HFFc6 (cell line): ENCODE measurements around the gene CFAP299. TPM values are rescaled to one million over a fixed set of nuclear protein-coding genes. Genes with fewer than 3 reads are reported as not detected.

ENCODE experiments used
- DNase-seq: peaks from one replicate; pipeline ENCODE4 v3.0.0-alpha.2; 2018
- H3K27ac Mint-ChIP-seq: 2 replicates; pipeline ENCODE4 v1.8.0; 2020; ENCODE audit warnings: mild to moderate bottlenecking, mixed read lengths
- H3K27me3 Mint-ChIP-seq: 2 replicates; pipeline ENCODE4 v1.8.0; 2021; ENCODE audit warnings: mild to moderate bottlenecking, moderate library complexity, mixed read lengths; ENCODE audit not compliant: insufficient read depth
- H3K36me3 Mint-ChIP-seq: 2 replicates; pipeline ENCODE4 v1.8.0; 2021; ENCODE audit warnings: low read depth, mixed read lengths
- H3K4me1 Mint-ChIP-seq: 2 replicates; pipeline ENCODE4 v1.8.0; 2020; ENCODE audit warnings: low read depth, mixed read lengths
- H3K4me3 Mint-ChIP-seq: 2 replicates; pipeline ENCODE4 v1.8.0; 2020; ENCODE audit warnings: mild to moderate bottlenecking, moderate library complexity, mixed read lengths
- H3K9me3 Mint-ChIP-seq: 2 replicates; pipeline ENCODE4 v1.8.0; 2020; ENCODE audit warnings: mild to moderate bottlenecking, mixed read lengths
- total RNA-seq, 6 experiments: library from RNA; stranded (reverse); fragmentation: NEBNext Ultra II Directional; extraction: Animal tissue kit (Norgen Biotek cat#: 25700); gene quantifications; 2 replicates in 1 of 6; 3 replicates in 5 of 6; pipeline ENCODE4 v1.2.3, GENCODE V29; 2021
- TF ChIP-seq, protein P1 (sequence below): fragments of 200-600 bp; sonication (generic); IDR thresholded peaks from 2 replicates; pipeline ENCODE4 v1.5.0; 2021; ENCODE audit warnings: antibody characterized with exemption, mild to moderate bottlenecking

CFAP299 gene
- total RNA-seq, 6 experiments from 2014 or later = 4.8 to 9.0 (median 8.7) TPM

DNA sequence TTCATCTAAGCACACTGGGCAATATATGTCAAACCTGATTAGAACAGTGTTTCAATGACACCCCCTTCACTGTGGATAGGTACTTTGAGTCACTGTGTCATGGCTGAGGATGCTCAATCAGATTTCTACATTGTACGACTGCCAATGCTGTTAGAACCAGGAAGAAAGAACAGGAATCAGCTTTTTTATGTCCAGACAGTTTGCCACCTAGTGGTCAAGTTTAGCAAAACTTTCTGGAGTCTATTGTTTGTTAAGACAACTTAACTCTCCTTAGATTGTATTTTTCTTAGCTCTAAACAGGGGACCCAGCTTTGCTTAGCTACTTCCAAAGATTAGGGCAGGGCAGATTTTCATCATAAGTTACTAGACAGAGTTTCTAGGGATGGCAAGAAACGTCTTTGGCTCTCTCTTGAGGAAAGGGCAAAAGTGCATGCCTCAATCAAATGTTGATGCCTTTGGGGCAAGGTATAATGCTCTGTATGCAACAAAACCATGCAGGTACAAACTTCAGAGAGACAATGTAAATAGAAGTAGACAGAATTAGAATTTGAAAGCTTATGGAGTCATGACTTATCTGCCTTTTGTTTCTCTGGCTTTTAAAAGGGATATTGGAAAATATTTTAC, 654.5 kb downstream of the CFAP299 start:
- Mint-ChIP-seq H3K27me3 (peaks cover 2% of the 10 kb centered on the region), H3K9me3 (no peaks in the 10 kb centered on the region), H3K4me1 (peaks cover 23% of the 10 kb centered on the region), H3K4me3 (no peak overlapping the region), H3K36me3 (no peaks in the 10 kb centered on the region), H3K27ac (no peak overlapping the region)
- TF ChIP-seq, protein P1, sequence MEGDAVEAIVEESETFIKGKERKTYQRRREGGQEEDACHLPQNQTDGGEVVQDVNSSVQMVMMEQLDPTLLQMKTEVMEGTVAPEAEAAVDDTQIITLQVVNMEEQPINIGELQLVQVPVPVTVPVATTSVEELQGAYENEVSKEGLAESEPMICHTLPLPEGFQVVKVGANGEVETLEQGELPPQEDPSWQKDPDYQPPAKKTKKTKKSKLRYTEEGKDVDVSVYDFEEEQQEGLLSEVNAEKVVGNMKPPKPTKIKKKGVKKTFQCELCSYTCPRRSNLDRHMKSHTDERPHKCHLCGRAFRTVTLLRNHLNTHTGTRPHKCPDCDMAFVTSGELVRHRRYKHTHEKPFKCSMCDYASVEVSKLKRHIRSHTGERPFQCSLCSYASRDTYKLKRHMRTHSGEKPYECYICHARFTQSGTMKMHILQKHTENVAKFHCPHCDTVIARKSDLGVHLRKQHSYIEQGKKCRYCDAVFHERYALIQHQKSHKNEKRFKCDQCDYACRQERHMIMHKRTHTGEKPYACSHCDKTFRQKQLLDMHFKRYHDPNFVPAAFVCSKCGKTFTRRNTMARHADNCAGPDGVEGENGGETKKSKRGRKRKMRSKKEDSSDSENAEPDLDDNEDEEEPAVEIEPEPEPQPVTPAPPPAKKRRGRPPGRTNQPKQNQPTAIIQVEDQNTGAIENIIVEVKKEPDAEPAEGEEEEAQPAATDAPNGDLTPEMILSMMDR = peak; percentile 92
- DNase-seq = peak; percentile 78

DNA sequence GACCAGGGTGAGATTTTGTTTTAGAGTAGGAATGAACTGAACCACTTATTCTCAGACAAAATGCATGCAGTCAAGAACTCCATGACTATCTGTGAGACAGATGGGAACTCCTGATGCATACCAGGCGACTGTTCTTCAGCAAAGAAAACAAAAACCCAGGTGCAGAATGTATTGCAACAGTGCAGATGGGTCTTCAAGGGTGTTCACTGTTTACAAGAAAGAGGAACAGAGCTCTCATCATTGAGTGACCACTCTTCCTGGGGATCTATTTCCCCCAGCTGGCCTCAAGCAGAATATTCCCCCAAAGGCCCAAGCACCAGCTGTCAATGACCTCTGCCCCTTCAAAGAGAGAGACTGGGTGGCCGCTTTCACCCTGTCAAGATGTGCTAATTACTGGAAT, 655.3 kb downstream of the CFAP299 start:
- DNase-seq = no peak
- peaks cover 2% of the 10 kb centered on the region for H3K27me3 Mint-ChIP-seq
- H3K4me1 Mint-ChIP-seq = peaks cover 23% of the 10 kb centered on the region
- no peak overlapping the region for H3K4me3 Mint-ChIP-seq
- TF ChIP-seq, protein P1 = no peak
- no peaks in the 10 kb centered on the region for H3K9me3 Mint-ChIP-seq
- no peaks in the 10 kb centered on the region for H3K36me3 Mint-ChIP-seq
- H3K27ac Mint-ChIP-seq = no peak overlapping the region

DNA sequence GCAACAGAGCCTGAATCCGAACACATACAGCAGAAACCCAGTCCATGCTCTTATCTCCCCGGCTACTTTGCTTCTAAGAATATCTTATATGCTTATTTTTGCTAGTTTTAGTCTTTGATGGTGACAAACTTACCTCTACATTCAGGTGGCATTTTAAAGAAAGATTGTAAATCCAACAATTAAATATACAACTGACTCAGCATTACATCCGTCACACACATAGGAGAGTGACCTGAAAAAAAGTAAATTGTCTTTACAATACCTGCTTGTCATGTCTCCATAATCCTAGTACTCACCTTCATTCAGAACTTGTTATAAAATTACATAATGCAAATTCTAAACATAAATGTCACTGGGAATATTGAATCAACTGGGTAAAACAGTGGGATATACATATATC, 664.4 kb downstream of the CFAP299 start:
- H3K36me3 Mint-ChIP-seq = no peaks in the 10 kb centered on the region
- no peaks in the 10 kb centered on the region for H3K9me3 Mint-ChIP-seq
- H3K4me1 Mint-ChIP-seq = no peaks in the 10 kb centered on the region
- DNase-seq = no peak
- no peak overlapping the region for H3K4me3 Mint-ChIP-seq
- H3K27me3 Mint-ChIP-seq = peaks cover 2% of the 10 kb centered on the region; the same call in 1 of the 2 replicates
- TF ChIP-seq, protein P1 = no peak
- H3K27ac Mint-ChIP-seq = no peak overlapping the region

DNA sequence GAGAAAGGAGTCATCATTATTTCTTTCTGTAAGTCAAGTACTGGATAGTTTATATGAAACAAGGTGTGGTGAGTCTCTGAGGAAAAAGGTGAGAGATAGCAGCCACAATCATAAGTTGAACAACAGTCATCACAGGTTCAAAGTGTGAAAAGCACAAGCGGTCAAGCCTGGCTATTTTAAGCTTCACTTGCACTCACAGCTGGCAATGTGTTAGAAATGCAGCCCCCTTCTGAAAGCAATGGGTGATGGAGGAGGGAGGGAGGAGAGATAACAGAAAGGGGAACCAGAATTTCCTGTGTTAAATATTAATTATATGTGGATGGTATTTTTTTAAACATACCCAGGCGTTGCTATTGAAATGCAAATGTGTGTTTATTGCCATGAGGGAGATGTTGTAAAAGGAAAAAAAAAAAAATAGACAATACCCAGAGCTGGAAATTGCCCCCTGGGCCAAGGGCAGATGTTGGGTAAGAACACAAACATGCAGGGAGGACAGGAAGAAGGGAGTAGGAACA, 668.1 kb downstream of the CFAP299 start:
- H3K4me1 Mint-ChIP-seq = no peaks in the 10 kb centered on the region
- DNase-seq = no peak
- H3K27me3 Mint-ChIP-seq = no peaks in the 10 kb centered on the region
- H3K4me3 Mint-ChIP-seq = no peak overlapping the region
- TF ChIP-seq, protein P1 = no peak
- H3K27ac Mint-ChIP-seq = no peak overlapping the region
- no peaks in the 10 kb centered on the region for H3K9me3 Mint-ChIP-seq
- no peaks in the 10 kb centered on the region for H3K36me3 Mint-ChIP-seq

DNA sequence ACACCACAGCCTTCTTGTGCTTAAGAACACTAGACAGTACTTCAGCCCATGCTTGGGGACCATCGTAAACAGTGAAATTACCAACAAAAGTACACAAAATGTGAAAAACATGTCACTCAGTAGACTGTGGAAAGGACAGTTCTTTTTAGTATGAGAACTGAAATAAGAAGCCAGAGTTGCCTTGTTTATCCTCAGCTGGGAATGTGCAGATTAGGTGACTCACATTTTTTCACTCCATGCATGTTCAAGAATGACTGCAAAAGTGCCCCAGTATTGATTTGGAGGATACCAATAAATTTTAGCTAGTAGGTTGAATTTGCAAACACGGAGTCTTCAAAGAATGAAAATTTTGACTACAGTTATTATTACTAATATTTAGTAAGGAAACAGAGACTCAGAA, 671.9 kb downstream of the CFAP299 start:
- TF ChIP-seq, protein P1 = no peak
- H3K27ac Mint-ChIP-seq = no peak overlapping the region
- H3K9me3 Mint-ChIP-seq = no peaks in the 10 kb centered on the region
- H3K4me3 Mint-ChIP-seq = no peak overlapping the region
- H3K27me3 Mint-ChIP-seq = peaks cover 2% of the 10 kb centered on the region; the same call in 1 of the 2 replicates
- H3K4me1 Mint-ChIP-seq = no peaks in the 10 kb centered on the region
- no peak for DNase-seq
- no peaks in the 10 kb centered on the region for H3K36me3 Mint-ChIP-seq

Other genes starting within 250 kb of the CFAP299 start
- gene PRDM8, start 138.2 kb upstream of the CFAP299 start, total RNA-seq = 10 to 100 TPM; 20.4 to 25.4 (median 23.9) TPM
- gene FGF5, start 69.1 kb upstream of the CFAP299 start, total RNA-seq = 100 to 1,000 TPM; 248 to 569 (median 522) TPM